Measurements from ENCODE around the gene MKI67.

- TF ChIP-seq POLR2A (IDR thresholded peaks at IDR 0.05) (no peak), CTCF (IDR thresholded peaks at IDR 0.05) (no peak), POLR2AphosphoS5 (IDR thresholded peaks at IDR 0.05) (peak; percentile 45)
Measured at GRCh38 chr10:128047991-128048818, 78.0 kb downstream of the MKI67 start.
